Keratinocyte (primary cell): ENCODE data around the gene WBP1. TPM values are rescaled to one million over a fixed set of nuclear protein-coding genes. Genes with fewer than 3 reads are reported as not detected.

ENCODE experiments used
- DNase-seq: peaks from one replicate; pipeline ENCODE4 v3.0.0-alpha.2; 2011; ENCODE audit warnings: low read depth, missing footprints, low spot score
- FAIRE-seq: peaks from 2 replicates; lab custom pipeline; 2011; peaks lifted over from hg19 to GRCh38; lab: Jason Lieb, UNC
- H2AFZ ChIP-seq: 2 replicates; pipeline ENCODE4 v1.6.0; 2012; ENCODE audit warnings: low read length, control low read depth, inconsistent platforms; ENCODE audit not compliant: control insufficient read depth
- H3K27ac ChIP-seq: 2 replicates; pipeline ENCODE4 v1.5.1; 2011; ENCODE audit warnings: low read length; ENCODE audit not compliant: control insufficient read depth, insufficient read depth
- H3K27me3 ChIP-seq: 3 replicates; pipeline ENCODE4 v1.6.0; 2011; ENCODE audit warnings: low read length; ENCODE audit not compliant: control insufficient read depth, insufficient read depth; ENCODE audit errors: extremely low read depth
- H3K36me3 ChIP-seq, 2 experiments: 2 replicates in 1 of 2; 3 replicates in 1 of 2; pipeline ENCODE4 v1.5.1; 2011; ENCODE audit warnings: low read length in 2 of 2, mild to moderate bottlenecking in 1 of 2; ENCODE audit not compliant: control insufficient read depth in 2 of 2, insufficient read depth in 2 of 2; ENCODE audit errors: extremely low read depth in 1 of 2
- H3K4me1 ChIP-seq: 3 replicates; pipeline ENCODE4 v1.5.1; 2011; ENCODE audit warnings: low read length; ENCODE audit not compliant: control insufficient read depth, insufficient read depth; ENCODE audit errors: extremely low read depth
- H3K4me2 ChIP-seq: 3 replicates; pipeline ENCODE4 v1.6.0; 2011; ENCODE audit warnings: low read depth, low read length; ENCODE audit not compliant: control insufficient read depth, insufficient read depth; ENCODE audit errors: extremely low read depth
- H3K4me3 ChIP-seq, 3 experiments: fragments of 200-600 bp in 1 of 3; sonication (generic) in 1 of 3; 2 replicates in 2 of 3; 3 replicates in 1 of 3; pipeline ENCODE4 v1.5.1; 2011 to 2016; ENCODE audit warnings: low read length in 3 of 3, mild to moderate bottlenecking in 3 of 3, control low read depth in 2 of 3, inconsistent platforms in 1 of 3, low read depth in 1 of 3, mixed read lengths in 1 of 3, mixed run types in 1 of 3, moderate library complexity in 1 of 3; ENCODE audit not compliant: control insufficient read depth in 2 of 3, insufficient read depth in 2 of 3; ENCODE audit errors: extremely low read depth in 1 of 3
- H3K79me2 ChIP-seq: 2 replicates; pipeline ENCODE4 v1.6.0; 2012; ENCODE audit warnings: low read length; ENCODE audit not compliant: control insufficient read depth, insufficient read depth
- H3K9ac ChIP-seq: 3 replicates; pipeline ENCODE4 v1.6.0; 2011; ENCODE audit warnings: low read length; ENCODE audit not compliant: control insufficient read depth, insufficient read depth; ENCODE audit errors: extremely low read depth
- H3K9me1 ChIP-seq: 3 replicates; pipeline ENCODE4 v1.6.0; 2011; ENCODE audit warnings: low read length; ENCODE audit not compliant: control insufficient read depth, insufficient read depth; ENCODE audit errors: extremely low read depth
- H3K9me3 ChIP-seq: 2 replicates; pipeline ENCODE4 v1.5.1; 2012; ENCODE audit warnings: low read depth, low read length; ENCODE audit not compliant: control insufficient read depth
- H4K20me1 ChIP-seq: 3 replicates; pipeline ENCODE4 v1.6.0; 2011; ENCODE audit warnings: low read length; ENCODE audit not compliant: control insufficient read depth, insufficient read depth; ENCODE audit errors: extremely low read depth
- EZH2 ChIP-seq: IDR thresholded peaks from one replicate; pipeline ENCODE4 v1.6.1; 2012; ENCODE audit warnings: inconsistent platforms, mild to moderate bottlenecking, low read length, moderate library complexity
- dilution Hi-C: fragments of 300-500 bp; cut with MboI; formaldehyde crosslinking; loops from one replicate; pipeline ENCODE4 v1.7.0; 2020; ENCODE audit warnings: low sequenced_read_pairs; ENCODE audit not compliant: extremely low pct_ligation_motif_present
- polyA plus RNA-seq, 5 experiments: library from polyadenylated mRNA; depleted of rRNA in 3 of 5; stranded (reverse) in 3 of 5; stranded (forward) in 1 of 5; unstranded in 1 of 5; fragments of >200 nt; gene quantifications; 1 replicate in 1 of 5; 2 replicates in 3 of 5; 3 replicates in 1 of 5; pipeline versions ENCODE4 v1.2.1 to v1.2.3, GENCODE V29; 2011 to 2012; ENCODE audit warnings: missing spikeins in 2 of 5, low read depth in 1 of 5, low replicate concordance in 1 of 5
- TF ChIP-seq, protein P1 (sequence below), 3 experiments: IDR thresholded peaks in 1 of 3; conservative IDR thresholded peaks in 1 of 3; optimal IDR thresholded peaks in 1 of 3; 2 replicates in 2 of 3; 3 replicates in 1 of 3; pipeline versions ENCODE3 to v1.5.1; 2011; ENCODE audit warnings: low read length in 3 of 3, mild to moderate bottlenecking in 3 of 3, moderate library complexity in 2 of 3, control low read depth in 1 of 3, inconsistent platforms in 1 of 3; ENCODE audit not compliant: insufficient read depth in 2 of 3; ENCODE audit errors: extremely low read depth in 1 of 3

The WBP1 gene
- polyA plus RNA-seq, 1 donor (not counting 4 experiments of a cell fraction or from before 2014, with no cell fraction given), result 75.5 TPM

DNA sequence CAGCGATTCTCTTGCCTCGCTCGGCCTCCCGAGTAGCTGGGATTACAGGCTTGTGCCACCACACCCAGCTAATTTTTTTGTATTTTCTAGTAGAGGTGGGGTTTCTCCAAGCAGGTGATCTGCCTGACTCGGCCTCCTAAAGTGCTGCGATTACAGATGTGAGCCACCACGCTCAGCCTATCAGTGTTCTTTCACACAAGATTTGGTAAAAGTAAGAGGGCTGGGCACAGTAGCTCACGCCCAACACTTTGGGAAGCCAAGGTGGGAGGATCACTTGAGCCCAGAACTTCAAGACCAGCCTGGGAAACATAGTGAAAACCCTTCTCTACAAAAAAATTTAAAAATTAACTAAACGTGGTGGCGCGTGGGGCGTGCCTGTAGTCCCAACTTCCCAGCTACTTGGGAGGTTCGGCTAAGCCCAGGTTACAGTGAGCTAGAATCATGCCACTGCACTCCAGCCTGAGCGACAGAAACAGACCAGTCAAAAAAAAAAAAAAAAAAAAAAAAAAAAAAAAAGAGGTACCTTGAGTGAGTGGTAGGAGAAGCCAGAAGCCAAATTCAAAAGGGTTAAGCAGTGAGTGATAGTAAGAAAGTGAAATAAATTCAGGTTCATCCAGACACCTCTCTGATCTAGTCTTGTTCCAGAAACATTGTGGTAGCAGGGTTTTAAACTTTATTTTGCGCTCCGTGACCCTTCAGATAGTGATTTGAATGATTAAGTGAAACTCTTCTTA is 13.3 kb downstream of the WBP1 start:
- Histone ChIP-seq H3K9me3 (no peaks in the 10 kb centered on the region), H3K27me3 (no peaks in the 10 kb centered on the region), H3K4me2 (peak overlapping the region; percentile 97), H3K4me1 (peaks cover 9% of the 10 kb centered on the region), H2AFZ (peak overlapping the region; percentile 95), H3K9ac (peak overlapping the region; percentile 93), H3K79me2 (no peaks in the 10 kb centered on the region), H3K36me3 (peaks cover 11 to 12% of the 10 kb centered on the region in 2 experiments), H4K20me1 (no peaks in the 10 kb centered on the region), H3K27ac (peak overlapping the region; percentile 89), H3K4me3 (peak overlapping the region; percentile 67 to 99 (median 75)), H3K9me1 (no peaks in the 10 kb centered on the region)
- TF ChIP-seq, protein P1, sequence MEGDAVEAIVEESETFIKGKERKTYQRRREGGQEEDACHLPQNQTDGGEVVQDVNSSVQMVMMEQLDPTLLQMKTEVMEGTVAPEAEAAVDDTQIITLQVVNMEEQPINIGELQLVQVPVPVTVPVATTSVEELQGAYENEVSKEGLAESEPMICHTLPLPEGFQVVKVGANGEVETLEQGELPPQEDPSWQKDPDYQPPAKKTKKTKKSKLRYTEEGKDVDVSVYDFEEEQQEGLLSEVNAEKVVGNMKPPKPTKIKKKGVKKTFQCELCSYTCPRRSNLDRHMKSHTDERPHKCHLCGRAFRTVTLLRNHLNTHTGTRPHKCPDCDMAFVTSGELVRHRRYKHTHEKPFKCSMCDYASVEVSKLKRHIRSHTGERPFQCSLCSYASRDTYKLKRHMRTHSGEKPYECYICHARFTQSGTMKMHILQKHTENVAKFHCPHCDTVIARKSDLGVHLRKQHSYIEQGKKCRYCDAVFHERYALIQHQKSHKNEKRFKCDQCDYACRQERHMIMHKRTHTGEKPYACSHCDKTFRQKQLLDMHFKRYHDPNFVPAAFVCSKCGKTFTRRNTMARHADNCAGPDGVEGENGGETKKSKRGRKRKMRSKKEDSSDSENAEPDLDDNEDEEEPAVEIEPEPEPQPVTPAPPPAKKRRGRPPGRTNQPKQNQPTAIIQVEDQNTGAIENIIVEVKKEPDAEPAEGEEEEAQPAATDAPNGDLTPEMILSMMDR (optimal IDR thresholded peaks at IDR 0.05 in 1 of 3, IDR thresholded peaks at IDR 0.05 in 1 of 3, conservative IDR thresholded peaks at IDR 0.05 in 1 of 3; ENCODE audit: extremely low read depth in 1 of 3, insufficient read depth in 2 of 3, low read length in 3 of 3), result no peak
- TF ChIP-seq EZH2, result no peak
- FAIRE-seq (no peak), DNase-seq (no peak)
- dilution Hi-C loops, result no loop called here

DNA sequence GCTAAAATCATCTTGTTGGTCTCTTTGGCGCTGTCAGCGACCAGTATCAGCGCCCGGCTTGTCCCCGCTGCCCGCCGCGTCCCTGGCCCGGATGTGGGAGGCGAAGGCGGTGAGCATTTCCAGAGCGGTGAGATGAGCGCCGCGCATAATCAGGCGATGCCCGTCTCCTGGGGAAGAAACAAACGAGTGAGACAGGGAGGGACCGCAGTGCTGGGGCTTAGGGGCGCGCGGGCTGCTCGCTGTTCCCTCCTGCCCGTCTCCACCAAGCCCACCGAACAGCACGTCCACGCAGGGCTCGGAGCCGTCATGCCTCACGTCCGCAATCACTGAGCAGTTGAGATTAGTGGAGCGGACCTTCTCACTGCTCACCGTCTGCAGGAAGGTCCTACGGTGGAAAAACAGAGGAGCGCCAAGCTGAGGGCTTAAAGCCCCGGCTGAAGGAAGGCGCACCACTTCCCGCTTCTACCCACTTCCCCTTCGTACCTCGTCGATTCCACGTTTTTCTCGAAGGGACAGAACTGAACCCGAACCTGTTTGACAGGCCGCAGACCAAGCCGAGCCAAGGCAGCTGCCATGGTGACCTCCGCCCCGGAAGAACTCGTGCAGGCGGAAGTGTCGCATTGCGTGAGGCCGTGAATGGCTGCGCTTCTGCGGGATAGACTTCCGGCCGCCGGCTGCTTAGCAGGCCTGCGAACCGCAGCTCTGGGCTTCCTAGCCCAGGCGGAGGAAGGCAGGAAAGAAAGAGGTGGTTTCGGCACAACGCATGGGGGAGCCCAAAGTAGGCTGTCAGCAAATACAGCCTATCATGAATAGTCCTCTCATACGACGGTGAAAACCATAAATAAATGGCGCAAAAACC is 14.1 kb downstream of the WBP1 start, which contains the start of gene MRPL53:
Gene MRPL53 (minus strand): TSS at position 595 of the 859 bp plus-strand sequence. CDS start 20 bp downstream, at position 575.
- dilution Hi-C loops, result no loop called here
- TF ChIP-seq EZH2, result no peak
- TF ChIP-seq, protein P1 (optimal IDR thresholded peaks at IDR 0.05 in 1 of 3, IDR thresholded peaks at IDR 0.05 in 1 of 3, conservative IDR thresholded peaks at IDR 0.05 in 1 of 3; ENCODE audit: extremely low read depth in 1 of 3, insufficient read depth in 2 of 3, low read length in 3 of 3), result no peak
- peaks cover 11 to 12% of the 10 kb centered on the region in 2 experiments for H3K36me3 ChIP-seq
- H2AFZ ChIP-seq, result peak within 1 kb of the TSS; percentile 95
- peaks cover 9% of the 10 kb centered on the region for H3K4me1 ChIP-seq
- no peaks in the 10 kb centered on the region for H3K27me3 ChIP-seq
- H3K4me2 ChIP-seq, result peak within 1 kb of the TSS; percentile 97
- DNase-seq (no peak), FAIRE-seq (no peak)
- no peaks in the 10 kb centered on the region for H3K9me3 ChIP-seq
- no peaks in the 10 kb centered on the region for H4K20me1 ChIP-seq
- H3K9ac ChIP-seq, result peak within 1 kb of the TSS; percentile 93
- H3K27ac ChIP-seq, result peak within 1 kb of the TSS; percentile 89
- H3K4me3 ChIP-seq, result peak within 1 kb of the TSS; percentile 67 to 99 (median 75)
- no peaks in the 10 kb centered on the region for H3K79me2 ChIP-seq
- no peaks in the 10 kb centered on the region for H3K9me1 ChIP-seq
